DOHH2 (cell line): ENCODE measurements around the gene TICRR.

Experiments used
- CTCF ChIP-seq: fragments of 200-600 bp; sonication (generic); IDR thresholded peaks from one replicate; pipeline ENCODE4 v1.5.1; 2014; ENCODE audit warnings: antibody characterized with exemption, mild to moderate bottlenecking, low read depth, low read length; ENCODE audit not compliant: poor library complexity, severe bottlenecking
- EZH2phosphoT487 ChIP-seq: fragments of 200-600 bp; sonication (generic); IDR thresholded peaks from 2 replicates; pipeline ENCODE4 v1.6.1; 2017; ENCODE audit warnings: borderline replicate concordance, mild to moderate bottlenecking, antibody characterized with exemption, low read length, moderate library complexity, mixed read lengths

- TF ChIP-seq EZH2phosphoT487 (no peak), CTCF (no peak)
Measured at GRCh38 chr15:89543389-89543788, 31.9 kb upstream of the TICRR start.
